Measurements from ENCODE around the gene ATR. TPM values are rescaled to one million over a fixed set of nuclear protein-coding genes. Genes with fewer than 3 reads are reported as not detected.

ATR gene
- total RNA-seq, 1 experiment from 2014 or later, result 15.8 TPM

GRCh38 chr3:142577696-142578328 lies 721 bp downstream of the ATR start:
- H3K23me2 ChIP-seq (ENCODE audit: insufficient read length, low read depth, low read length, poor library complexity, severe bottlenecking), result peaks cover 5% of the 10 kb centered on the region
- no peak overlapping the region for H3T11ph ChIP-seq (ENCODE audit: low read length)
- no CpG with 5 or more reads among the region's 12 CpGs for WGBS (ENCODE audit: extremely low coverage, insufficient read length, low lambda C conversion rate)
- peaks cover 33 to 34% of the 10 kb centered on the region in 2 experiments for H3K4me1 Mint-ChIP-seq
- no peaks in the 10 kb centered on the region for H3K27me3 Mint-ChIP-seq (ENCODE audit: low read depth)
- H3K23ac ChIP-seq (ENCODE audit: insufficient read length, low read depth, low read length), result no peak overlapping the region
- H2AFZ ChIP-seq (ENCODE audit: low read length), result no peak overlapping the region
- H2BK5ac ChIP-seq (ENCODE audit: insufficient read length, low read length), result no peak overlapping the region
- peaks cover 0 to 4% (median 3%) of the 10 kb centered on the region in 3 experiments; a peak in 2 of 7 replicates for H3K36me3 Mint-ChIP-seq (ENCODE audit: insufficient read depth in 1 of 3, low read depth in 3 of 3)
- H3K27ac ChIP-seq (ENCODE audit: insufficient read length, low read depth, low read length), result peak overlapping the region; percentile 46
- H3K18ac ChIP-seq (ENCODE audit: insufficient read length, low read depth, low read length), result no peak overlapping the region
- peaks cover 3% of the 10 kb centered on the region; the same call in 1 of the 2 replicates for H3K4me1 ChIP-seq (ENCODE audit: insufficient read depth, low read length)
- no peak overlapping the region for H2BK20ac ChIP-seq (ENCODE audit: low read depth, low read length, poor library complexity, severe bottlenecking)
- no peak for DNase-seq
- peaks cover 11% of the 10 kb centered on the region; the same call in 1 of the 2 replicates for H3K79me2 ChIP-seq (ENCODE audit: insufficient read depth, low read length)
- H3K56ac ChIP-seq (ENCODE audit: insufficient read length, low read depth, low read length), result no peak overlapping the region
- H3K27me3 ChIP-seq (ENCODE audit: insufficient read depth, low read length), result no peaks in the 10 kb centered on the region
- H4K91ac ChIP-seq (ENCODE audit: insufficient read length, low read depth, low read length), result no peak overlapping the region
- H3K79me1 ChIP-seq (ENCODE audit: insufficient read depth, low read depth, low read length, poor library complexity, severe bottlenecking), result peaks cover under 1% of the 10 kb centered on the region
- no peaks in the 10 kb centered on the region for H3K9me3 Mint-ChIP-seq
- peak overlapping the region; percentile 83 to 95 (median 89) for H3K27ac Mint-ChIP-seq
- H3K9ac ChIP-seq (ENCODE audit: extremely low read depth, insufficient read length, low read length), result peak overlapping the region; percentile 82
- no peak overlapping the region for H3K4ac ChIP-seq (ENCODE audit: low read depth, low read length)
- no peak overlapping the region for H2BK15ac ChIP-seq (ENCODE audit: low read depth, low read length)
- no peak overlapping the region for H4K5ac ChIP-seq (ENCODE audit: insufficient read length, low read depth, low read length)
- H2BK12ac ChIP-seq (ENCODE audit: insufficient read length, low read depth, low read length), result no peak overlapping the region
- H2AK5ac ChIP-seq (ENCODE audit: insufficient read length, low read length), result no peak overlapping the region
- peak overlapping the region; percentile 90 for H3K4me2 ChIP-seq (ENCODE audit: insufficient read depth, insufficient read length, low read length)
- no peaks in the 10 kb centered on the region for H3K9me3 ChIP-seq (ENCODE audit: control insufficient read depth, low read depth, low read length)
- peak overlapping the region; percentile 92 to 94 for H3K4me3 Mint-ChIP-seq
- H3K14ac ChIP-seq (ENCODE audit: insufficient read depth, low read length), result peak overlapping the region; percentile 87; the same call in 1 of the 2 replicates
- no peak overlapping the region for H2BK120ac ChIP-seq (ENCODE audit: low read depth, low read length, poor library complexity, severe bottlenecking)
- H4K8ac ChIP-seq (replicated peaks; ENCODE audit: insufficient read length, low read depth, low read length), result no peak overlapping the region
- no peak for TF ChIP-seq CTCF (conservative IDR thresholded peaks at IDR 0.05)
- no peaks in the 10 kb centered on the region for H4K20me1 ChIP-seq (ENCODE audit: control insufficient read depth, insufficient read depth, insufficient read length)

Measured in H9 (cell line).